Stimulated activated naive CD4-positive, alpha-beta T cell treated with Interleukin-2 at 50 U/mL for 16 hours (primary cell): Measurements from ENCODE around the gene ANKIB1.
"Not testable (repeated sequence)": the region's sequence is repeated elsewhere in the genome, so short reads cannot be mapped to it uniquely, and the experiment has no call there.

Experiments
- DNase-seq: peaks from one replicate; lab custom pipeline; 2025; lab: John Stamatoyannopoulos, UW

The ANKIB1 gene

GRCh38 chr7:92332782-92333181, 87.0 kb downstream of the ANKIB1 start:
- DNase-seq, result no peak

GRCh38 chr7:92333866-92334265, 88.1 kb downstream of the ANKIB1 start:
- no peak for DNase-seq

GRCh38 chr7:92335574-92335973, 89.8 kb downstream of the ANKIB1 start:
- no peak for DNase-seq

- no peak for DNase-seq
These were observed 91.0 kb downstream of the ANKIB1 start for GRCh38 chr7:92336662-92337340.

GRCh38 chr7:92340016-92340415, 94.2 kb downstream of the ANKIB1 start:
- no peak for DNase-seq

- no peak for DNase-seq
These were observed 97.9 kb downstream of the ANKIB1 start for GRCh38 chr7:92343714-92344113.

GRCh38 chr7:92352009-92352408, 106.2 kb downstream of the ANKIB1 start:
- no peak for DNase-seq

GRCh38 chr7:92354214-92354613, 108.4 kb downstream of the ANKIB1 start:
- no peak for DNase-seq

GRCh38 chr7:92356406-92356805, 110.6 kb downstream of the ANKIB1 start:
- DNase-seq, result no peak

GRCh38 chr7:92357260-92357659, 111.5 kb downstream of the ANKIB1 start:
- no peak for DNase-seq

- not testable (repeated sequence) for DNase-seq
These were observed 113.4 kb downstream of the ANKIB1 start for GRCh38 chr7:92359179-92359578.

GRCh38 chr7:92359801-92360200, 114.0 kb downstream of the ANKIB1 start:
- DNase-seq, result no peak

GRCh38 chr7:92360387-92360786, 114.6 kb downstream of the ANKIB1 start:
- DNase-seq, result no peak

GRCh38 chr7:92362131-92362530, 116.4 kb downstream of the ANKIB1 start:
- no peak for DNase-seq

- DNase-seq, result no peak
These were observed 121.0 kb downstream of the ANKIB1 start for GRCh38 chr7:92366730-92367129.

GRCh38 chr7:92368741-92369140, 123.0 kb downstream of the ANKIB1 start:
- DNase-seq, result no peak

- DNase-seq, result no peak
These were observed 129.2 kb downstream of the ANKIB1 start for GRCh38 chr7:92375013-92375412.

GRCh38 chr7:92391071-92391470, 145.3 kb downstream of the ANKIB1 start:
- DNase-seq, result no peak

GRCh38 chr7:92397542-92397941, 151.8 kb downstream of the ANKIB1 start:
- no peak for DNase-seq

- DNase-seq, result no peak
These were observed 154.2 kb downstream of the ANKIB1 start for GRCh38 chr7:92400013-92400412.

GRCh38 chr7:92402920-92403759, 157.4 kb downstream of the ANKIB1 start:
- DNase-seq, result no peak

GRCh38 chr7:92403760-92404074, 157.9 kb downstream of the ANKIB1 start:
- DNase-seq, result no peak

- peak; percentile 1 for DNase-seq
These were observed 158.4 kb downstream of the ANKIB1 start for GRCh38 chr7:92404170-92404614.

GRCh38 chr7:92409357-92409756, 163.6 kb downstream of the ANKIB1 start:
- no peak for DNase-seq
